H1 (cell line): ENCODE data around the gene KRTDAP. TPM values are rescaled to one million over a fixed set of nuclear protein-coding genes. Genes with fewer than 3 reads are reported as not detected.

ENCODE experiments used
- CTCF ChIA-PET: fragments of 300-600 bp; sonication (Branson Sonifier 250); formaldehyde crosslinking; loops from one replicate; lab custom pipeline; 2021; ENCODE audit not compliant: partially characterized antibody; lab: Charles Lee
- POLR2A ChIA-PET: fragments of 300-600 bp; sonication (Branson Sonifier 250); formaldehyde crosslinking; loops from one replicate; lab custom pipeline; 2021; ENCODE audit warnings: inconsistent platforms; ENCODE audit not compliant: partially characterized antibody; lab: Charles Lee
- DNase-seq, 2 experiments: peaks; one replicate each; pipeline versions ENCODE4 v3.0.0 to v3.0.0-alpha.2; 2010 to 2022; ENCODE audit warnings: low spot score in 2 of 2, low read depth in 1 of 2, mixed read lengths in 1 of 2
- FAIRE-seq: peaks from 2 replicates; lab custom pipeline; 2011; peaks lifted over from hg19 to GRCh38; lab: Jason Lieb, UNC
- H2AFZ ChIP-seq: 2 replicates; pipeline ENCODE4 v1.8.1; 2012; ENCODE audit warnings: low read length, inconsistent platforms
- H2AK5ac ChIP-seq: 2 replicates; pipeline ENCODE4 v1.6.1; 2013; ENCODE audit warnings: low read depth, low read length
- H2BK120ac ChIP-seq: replicated peaks from 2 replicates; pipeline ENCODE3; 2013; ENCODE audit warnings: low read depth, low read length, inconsistent platforms
- H2BK12ac ChIP-seq: 2 replicates; pipeline ENCODE4 v1.6.1; 2013; ENCODE audit warnings: low read depth, low read length
- H2BK15ac ChIP-seq: 2 replicates; pipeline ENCODE4 v1.6.1; 2013; ENCODE audit warnings: low read length
- H2BK20ac ChIP-seq: 2 replicates; pipeline ENCODE4 v1.6.1; 2013; ENCODE audit warnings: low read length
- H2BK5ac ChIP-seq: 2 replicates; pipeline ENCODE4 v1.6.1; 2013; ENCODE audit warnings: low read depth, low read length
- H3K14ac ChIP-seq: 2 replicates; pipeline ENCODE4 v1.6.1; 2013; ENCODE audit warnings: inconsistent platforms; ENCODE audit not compliant: insufficient read length
- H3K18ac ChIP-seq: 2 replicates; pipeline ENCODE4 v1.6.1; 2013; ENCODE audit warnings: low read length; ENCODE audit errors: extremely low read depth
- H3K23ac ChIP-seq: 2 replicates; pipeline ENCODE4 v1.6.1; 2013; ENCODE audit warnings: inconsistent platforms; ENCODE audit not compliant: insufficient read length
- H3K23me2 ChIP-seq: 2 replicates; pipeline ENCODE4 v1.6.1; 2013; ENCODE audit warnings: low read depth, low read length
- H3K27ac ChIP-seq: 2 replicates; pipeline ENCODE4 v1.6.1; 2011; ENCODE audit warnings: low read depth, low read length, inconsistent platforms
- H3K27me3 ChIP-seq, 4 experiments: replicated peaks in 1 of 4; 1 replicate in 1 of 4; 2 replicates in 3 of 4; pipeline versions ENCODE4 v1.6.1 to v1.8.1; 2011 to 2013; ENCODE audit warnings: low read length in 3 of 4, mild to moderate bottlenecking in 3 of 4, inconsistent platforms in 2 of 4, mixed read lengths in 2 of 4, moderate library complexity in 1 of 4; ENCODE audit not compliant: control insufficient read depth in 3 of 4, insufficient read depth in 3 of 4; ENCODE audit errors: extremely low read depth in 1 of 4
- H3K36me3 ChIP-seq, 4 experiments: 2 replicates each; pipeline versions ENCODE4 v1.6.1 to v1.8.1; 2011 to 2013; ENCODE audit warnings: mild to moderate bottlenecking in 4 of 4, low read length in 3 of 4, moderate library complexity in 2 of 4, control low read depth in 1 of 4, inconsistent platforms in 1 of 4; ENCODE audit not compliant: insufficient read depth in 4 of 4, control insufficient read depth in 2 of 4
- H3K4ac ChIP-seq: replicated peaks from 2 replicates; pipeline ENCODE3; 2013; ENCODE audit warnings: low read length, low read depth, mixed read lengths, inconsistent platforms; ENCODE audit not compliant: insufficient read length
- H3K4me1 ChIP-seq, 4 experiments: replicated peaks in 1 of 4; 1 replicate in 1 of 4; 2 replicates in 3 of 4; pipeline versions ENCODE4 v1.6.1 to v1.8.1; 2011 to 2013; ENCODE audit warnings: low read length in 3 of 4, inconsistent platforms in 2 of 4, mixed read lengths in 1 of 4; ENCODE audit not compliant: insufficient read depth in 4 of 4, control insufficient read depth in 3 of 4
- H3K4me2 ChIP-seq, 2 experiments: 2 replicates each; pipeline versions ENCODE4 v1.6.1 to v1.8.1; 2011 to 2013; ENCODE audit warnings: low read depth in 2 of 2, low read length in 2 of 2, control low read depth in 1 of 2, inconsistent platforms in 1 of 2, mild to moderate bottlenecking in 1 of 2; ENCODE audit not compliant: insufficient read depth in 1 of 2
- H3K4me3 ChIP-seq, 4 experiments: fragments of 200-600, 300-600 bp in 1 of 4; sonication (generic), shearing (Covaris generic), sonication (Bioruptor Twin) in 1 of 4; 2 replicates each; pipeline versions ENCODE4 v1.5.1 to v1.8.1; 2011 to 2016; ENCODE audit warnings: low read length in 4 of 4, low read depth in 3 of 4, control low read depth in 2 of 4, inconsistent platforms in 2 of 4, mild to moderate bottlenecking in 2 of 4, mixed read lengths in 1 of 4, moderate library complexity in 1 of 4; ENCODE audit not compliant: insufficient read depth in 2 of 4; ENCODE audit errors: extremely low read depth in 1 of 4
- H3K56ac ChIP-seq: replicated peaks from 2 replicates; pipeline ENCODE3; 2013; ENCODE audit warnings: low read depth, mild to moderate bottlenecking, mixed read lengths, low read length, inconsistent platforms; ENCODE audit not compliant: insufficient read length
- H3K79me1 ChIP-seq: 2 replicates; pipeline ENCODE4 v1.6.1; 2013; ENCODE audit warnings: low read depth, low read length, control low read depth
- H3K79me2 ChIP-seq, 2 experiments: 2 replicates each; pipeline versions ENCODE4 v1.6.1 to v1.8.1; 2012 to 2013; ENCODE audit warnings: low read length in 2 of 2, mild to moderate bottlenecking in 2 of 2, inconsistent platforms in 1 of 2; ENCODE audit not compliant: insufficient read depth in 2 of 2, control insufficient read depth in 1 of 2
- H3K9ac ChIP-seq, 4 experiments: replicated peaks in 1 of 4; 1 replicate in 1 of 4; 2 replicates in 3 of 4; pipeline versions ENCODE4 v1.6.1 to v1.8.1; 2011 to 2013; ENCODE audit warnings: low read depth in 3 of 4, low read length in 3 of 4, control low read depth in 2 of 4, mild to moderate bottlenecking in 2 of 4, moderate library complexity in 2 of 4, inconsistent platforms in 1 of 4; ENCODE audit errors: extremely low read depth in 1 of 4
- H3K9me3 ChIP-seq, 2 experiments: 2 replicates each; pipeline versions ENCODE4 v1.6.1 to v1.8.1; 2012 to 2013; ENCODE audit warnings: mild to moderate bottlenecking in 2 of 2, moderate library complexity in 2 of 2, control low read depth in 1 of 2, inconsistent platforms in 1 of 2, low read depth in 1 of 2, low read length in 1 of 2, mixed read lengths in 1 of 2; ENCODE audit not compliant: insufficient read depth in 2 of 2
- H4K20me1 ChIP-seq, 2 experiments: replicated peaks in 1 of 2; 2 replicates each; pipeline versions ENCODE3 to v1.8.1; 2011 to 2013; ENCODE audit warnings: inconsistent platforms in 2 of 2, low read length in 2 of 2, mild to moderate bottlenecking in 1 of 2; ENCODE audit not compliant: insufficient read depth in 2 of 2, control insufficient read depth in 1 of 2
- H4K5ac ChIP-seq: 2 replicates; pipeline ENCODE4 v1.6.1; 2013; ENCODE audit warnings: low read length, low read depth, mixed read lengths, inconsistent platforms; ENCODE audit not compliant: insufficient read length
- H4K8ac ChIP-seq: 2 replicates; pipeline ENCODE4 v1.8.0; 2013; ENCODE audit warnings: mild to moderate bottlenecking, moderate library complexity, low read length, inconsistent platforms; ENCODE audit not compliant: insufficient read depth; ENCODE audit errors: extremely low read depth
- H4K91ac ChIP-seq: replicated peaks from 2 replicates; pipeline ENCODE3; 2013; ENCODE audit warnings: low read length, mixed read lengths, inconsistent platforms; ENCODE audit not compliant: insufficient read length
- BCL11A ChIP-seq, 2 experiments: IDR thresholded peaks; one replicate each; pipeline ENCODE4 v1.6.1; 2011; ENCODE audit warnings: low read depth in 2 of 2, low read length in 2 of 2, mild to moderate bottlenecking in 2 of 2
- POLR2A ChIP-seq, 2 experiments: IDR thresholded peaks; 1 replicate in 1 of 2; 2 replicates in 1 of 2; pipeline ENCODE4 v1.6.1; 2011; ENCODE audit warnings: low read depth in 2 of 2, low read length in 2 of 2, mild to moderate bottlenecking in 2 of 2; ENCODE audit errors: control extremely low read depth in 1 of 2
- POLR2AphosphoS5 ChIP-seq: IDR thresholded peaks from 2 replicates; pipeline ENCODE4 v1.6.1; 2011; ENCODE audit warnings: low read depth, low read length
- WGBS, 2 experiments: shearing (Covaris generic) in 1 of 2; methylation state at CpG; one replicate each; pipeline versions ENCODE4 v1.1.6 to v1.1.7; 2013 to 2015; ENCODE audit warnings: low lambda C conversion rate in 2 of 2, mixed read lengths in 2 of 2, inconsistent platforms in 1 of 2, low coverage in 1 of 2, missing lambda C conversion rate in 1 of 2; ENCODE audit not compliant: insufficient replicate concordance in 2 of 2, insufficient coverage in 1 of 2, insufficient read length in 1 of 2; ENCODE audit errors: extremely low coverage in 1 of 2, missing lambda C conversion rate in 1 of 2; 5-methylcytosine and 5-hydroxymethylcytosine counted together
- polyA plus RNA-seq, 7 experiments: library from polyadenylated mRNA; depleted of rRNA in 3 of 7; stranded (reverse) in 5 of 7; unstranded in 2 of 7; fragments of >200 nt in 5 of 7; fragments of 200-250 nt in 2 of 7; gene quantifications; 1 replicate in 5 of 7; 2 replicates in 1 of 7; 4 replicates in 1 of 7; pipeline versions ENCODE4 v1.2.1 to v1.2.3, GENCODE V29; 2011 to 2013; ENCODE audit warnings: missing spikeins in 2 of 7, mixed read lengths in 2 of 7
- total RNA-seq: library from RNA; stranded (reverse); fragmentation: NEBNext Ultra II Directional; extraction: Animal tissue kit (Norgen Biotek cat#: 25700); gene quantifications from 2 replicates; pipeline ENCODE4 v1.2.1, GENCODE V29; 2021

KRTDAP gene
- total and polyA plus RNA-seq, 2 of the 8 experiments (the other 6 are each of a cell fraction or from before 2014, with no cell fraction given), result 0.69 to 0.88 TPM

DNA sequence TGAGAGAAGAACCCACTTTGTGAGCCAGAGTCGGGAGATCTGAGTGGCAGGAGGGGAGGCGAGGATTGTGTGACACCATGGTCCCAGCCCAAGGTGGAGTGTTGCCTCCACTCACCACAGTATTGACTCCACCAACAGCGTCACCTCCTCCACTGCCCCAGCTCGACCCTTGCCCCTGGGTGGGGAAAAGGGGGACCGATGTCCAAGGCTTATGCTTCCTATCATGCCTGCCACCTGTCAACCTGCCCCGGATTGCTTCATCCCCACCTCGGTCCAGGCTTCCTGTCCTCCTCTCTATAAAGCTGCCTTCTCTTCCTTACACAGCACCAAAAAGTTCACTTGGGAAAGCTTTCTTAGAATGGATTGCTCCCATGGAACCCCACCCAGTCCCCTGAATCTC is 15.7 kb upstream of the KRTDAP start:
- Histone ChIP-seq H3K36me3 (peaks cover 17 to 54% (median 37%) of the 10 kb centered on the region in 4 experiments), H2AK5ac (no peak overlapping the region), H3K79me1 (peaks cover 2% of the 10 kb centered on the region; the same call in 1 of the 2 replicates), H3K18ac (no peak overlapping the region), H4K8ac (no peak overlapping the region), H3K4me3 (no peak overlapping the region), H3K9ac (no peak overlapping the region), H2BK120ac (no peak overlapping the region), H4K91ac (no peak overlapping the region), H3K79me2 (peaks cover 0 to 34% of the 10 kb centered on the region in 2 experiments; a peak in 2 of 4 replicates), H2BK20ac (no peak overlapping the region), H3K4me2 (no peak overlapping the region), H3K4me1 (peaks cover 0 to 7% (median 7%) of the 10 kb centered on the region in 4 experiments; a peak in 6 of 7 replicates), H3K9me3 (no peaks in the 10 kb centered on the region), H2AFZ (no peak overlapping the region), H2BK15ac (no peak overlapping the region), H4K20me1 (peaks cover 0 to 11% of the 10 kb centered on the region in 2 experiments), H3K27me3 (no peaks in the 10 kb centered on the region), H3K56ac (no peak overlapping the region), H3K14ac (no peak overlapping the region), H4K5ac (no peak overlapping the region), H3K23ac (no peak overlapping the region), H2BK12ac (no peak overlapping the region), H3K4ac (no peak overlapping the region), H3K27ac (no peak overlapping the region), H3K23me2 (peaks cover 9% of the 10 kb centered on the region), H2BK5ac (no peak overlapping the region)
- DNase-seq (no peak), FAIRE-seq (no peak)
- ChIA-PET POLR2A (interaction anchor here (0.6 to 7.4 kb wide), 9 partner anchors 8 to 477 kb away, joined by 3 to 110 read pairs (median 8); partner anchors contain the start of gene KRTDAP), CTCF (interaction anchor here (0.6 to 4.7 kb wide), 10 partner anchors 8 to 237 kb away, joined by 3 to 32 read pairs (median 4); no protein-coding TSS in a partner anchor)
- TF ChIP-seq POLR2A (IDR thresholded peaks at IDR 0.05; ENCODE audit: control extremely low read depth in 1 of 2, low read depth in 2 of 2, low read length in 2 of 2) (peak in 1 of 2 experiments; percentile 43; a peak in 1 of 3 replicates), BCL11A (IDR thresholded peaks at IDR 0.05; ENCODE audit: low read depth in 2 of 2, low read length in 2 of 2) (no peak), POLR2AphosphoS5 (peak; percentile 44; the same call in 1 of the 2 replicates)
- WGBS, 2 experiments, result 92% methylated on average over 6 of the region's 7 CpGs; no CpG with 5 or more reads in 1 of the 2 experiments
